ENCODE data around the gene SNIP1. TPM values are rescaled to one million over a fixed set of nuclear protein-coding genes. Genes with fewer than 3 reads are reported as not detected.

Gene SNIP1
- 1 to 10 TPM; 5.2 to 9.2 (median 6.5) TPM for total RNA-seq

DNA sequence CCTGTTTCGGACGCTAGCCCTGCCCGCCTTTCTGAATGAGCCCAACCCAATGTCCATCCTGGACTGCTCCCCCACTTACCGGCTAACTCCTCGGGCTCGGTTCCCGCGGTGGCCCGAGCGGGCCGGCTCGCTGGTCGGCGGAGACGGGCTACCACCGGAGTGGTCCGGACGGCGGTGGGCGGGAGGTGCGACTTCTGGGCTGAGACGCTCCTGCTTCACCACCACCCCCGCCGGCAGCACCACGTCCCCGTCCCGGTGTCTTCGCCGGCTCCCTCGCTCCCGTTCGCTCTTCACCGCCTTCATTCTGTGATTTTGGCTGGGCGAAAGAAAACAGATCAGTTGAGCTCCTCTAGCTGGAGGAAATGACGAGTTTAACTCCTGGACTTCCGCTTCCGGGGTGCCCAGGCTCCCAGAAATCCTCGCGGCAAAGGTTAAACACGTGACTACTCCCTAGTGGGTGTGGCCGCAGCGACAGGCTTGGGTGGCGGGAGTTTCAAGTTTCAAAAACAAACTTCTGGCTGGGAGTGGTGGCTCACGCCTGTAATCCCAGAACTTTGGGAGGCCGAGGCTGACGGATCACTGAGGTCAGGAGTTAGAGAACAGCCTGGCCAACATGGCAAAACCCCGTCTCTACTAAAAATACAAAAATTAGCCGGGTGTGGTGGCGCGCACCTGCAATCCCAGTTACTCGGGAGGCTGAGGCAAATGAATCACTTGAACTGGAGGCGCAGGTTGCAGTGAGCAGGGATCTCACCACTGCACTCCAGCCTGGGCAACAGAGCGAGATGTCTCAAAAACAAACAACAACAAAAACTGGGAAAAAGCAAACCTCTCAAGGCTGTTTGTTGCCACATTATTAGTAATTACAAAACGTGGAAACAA, at the start of gene SNIP1:
Gene SNIP1, minus strand, starts transcription at position 367 of the 882 bp plus-strand sequence. Its CDS starts 64 bp downstream, at position 303.
- in situ Hi-C loops (cut with MboI; ENCODE audit: low sequenced_read_pairs in 4 of 4) (no loop called here), intact Hi-C loops (cut with DNase I; ENCODE audit: low total_unique reads) (loop anchor here (1.0 to 5.0 kb wide), 4 partner anchors 40 to 137 kb away; partner anchors contain the start of genes GNL2 and MEAF6)
- Histone ChIP-seq H3K9me3 (no peaks in the 10 kb centered on the region), H3K4me3 (peak within 1 kb of the TSS; percentile 71 to 100 (median 92)), H3K4me1 (peaks cover 17 to 21% of the 10 kb centered on the region in 2 donors), H3K27me3 (no peaks in the 10 kb centered on the region), H3K27ac (peak within 1 kb of the TSS; percentile 83 to 94 (median 88)), H3K36me3 (peaks cover 0 to 16% of the 10 kb centered on the region in 2 donors)
- TF ChIP-seq, protein P1, sequence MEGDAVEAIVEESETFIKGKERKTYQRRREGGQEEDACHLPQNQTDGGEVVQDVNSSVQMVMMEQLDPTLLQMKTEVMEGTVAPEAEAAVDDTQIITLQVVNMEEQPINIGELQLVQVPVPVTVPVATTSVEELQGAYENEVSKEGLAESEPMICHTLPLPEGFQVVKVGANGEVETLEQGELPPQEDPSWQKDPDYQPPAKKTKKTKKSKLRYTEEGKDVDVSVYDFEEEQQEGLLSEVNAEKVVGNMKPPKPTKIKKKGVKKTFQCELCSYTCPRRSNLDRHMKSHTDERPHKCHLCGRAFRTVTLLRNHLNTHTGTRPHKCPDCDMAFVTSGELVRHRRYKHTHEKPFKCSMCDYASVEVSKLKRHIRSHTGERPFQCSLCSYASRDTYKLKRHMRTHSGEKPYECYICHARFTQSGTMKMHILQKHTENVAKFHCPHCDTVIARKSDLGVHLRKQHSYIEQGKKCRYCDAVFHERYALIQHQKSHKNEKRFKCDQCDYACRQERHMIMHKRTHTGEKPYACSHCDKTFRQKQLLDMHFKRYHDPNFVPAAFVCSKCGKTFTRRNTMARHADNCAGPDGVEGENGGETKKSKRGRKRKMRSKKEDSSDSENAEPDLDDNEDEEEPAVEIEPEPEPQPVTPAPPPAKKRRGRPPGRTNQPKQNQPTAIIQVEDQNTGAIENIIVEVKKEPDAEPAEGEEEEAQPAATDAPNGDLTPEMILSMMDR (IDR thresholded peaks at IDR 0.05 in 4 of 5, conservative IDR thresholded peaks at IDR 0.05 in 1 of 5): no peak
- peak; percentile 65 to 81 for TF ChIP-seq POLR2A (IDR thresholded peaks at IDR 0.05)
- peak; percentile 91 to 92 for DNase-seq
- peak; percentile 98 for ATAC-seq

DNA sequence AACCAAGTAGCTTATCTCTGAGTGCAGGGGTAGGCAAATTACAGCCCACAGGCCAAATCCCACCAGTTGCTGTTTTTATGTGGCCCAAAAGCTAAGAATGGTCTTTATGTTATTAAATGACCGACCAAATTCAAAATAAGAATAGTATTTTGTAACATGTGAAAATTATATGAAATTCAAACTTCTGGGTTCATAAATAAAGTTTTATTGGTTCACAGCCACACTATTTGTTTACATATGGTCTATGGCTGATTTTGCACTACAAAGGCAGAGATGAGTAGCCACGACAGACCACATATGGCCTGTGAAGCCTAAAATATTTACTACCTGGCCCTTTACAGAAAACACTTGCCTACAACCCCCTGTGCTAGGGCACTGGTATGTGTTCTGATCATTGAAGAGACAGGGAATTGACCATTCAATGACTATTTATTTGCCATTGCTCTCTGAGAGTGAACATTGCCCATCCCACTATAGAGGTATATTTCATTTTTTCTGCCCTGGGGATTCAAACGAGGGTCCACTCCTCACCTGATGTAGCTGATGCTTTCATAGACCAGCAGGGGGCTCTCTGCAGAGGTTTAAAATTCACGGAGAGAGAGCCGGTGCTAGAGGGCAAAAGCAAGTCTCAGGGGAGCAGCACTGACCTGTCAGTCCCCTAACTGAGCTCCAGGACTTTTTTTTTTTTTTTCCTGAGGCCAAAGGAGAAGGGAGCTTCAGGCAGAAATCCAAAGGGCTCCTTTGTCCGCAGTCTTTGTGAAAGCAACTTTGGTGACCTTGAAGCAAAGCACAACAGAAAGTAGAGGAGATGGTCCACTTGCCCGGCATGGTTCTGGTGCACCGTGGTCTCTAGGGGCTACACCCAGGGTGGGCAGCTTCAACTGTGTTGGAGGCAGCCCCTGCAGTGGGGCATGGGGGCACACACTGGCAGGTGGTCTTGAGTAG, 48.9 kb upstream of the SNIP1 start:
- Histone ChIP-seq H3K4me3 (no peak overlapping the region), H3K4me1 (no peaks in the 10 kb centered on the region), H3K36me3 (no peaks in the 10 kb centered on the region), H3K27ac (no peak overlapping the region), H3K9me3 (no peaks in the 10 kb centered on the region), H3K27me3 (peaks cover 0 to 5% (median 0%) of the 10 kb centered on the region in 3 donors)
- ATAC-seq: no peak
- no peak for DNase-seq
- no peak for TF ChIP-seq POLR2A (IDR thresholded peaks at IDR 0.05)
- TF ChIP-seq, protein P1 (IDR thresholded peaks at IDR 0.05 in 4 of 5, conservative IDR thresholded peaks at IDR 0.05 in 1 of 5): peak in 2 of 5 experiments; percentile 33 to 51
- intact Hi-C loops (cut with DNase I; ENCODE audit: low total_unique reads) (no loop called here), in situ Hi-C loops (cut with MboI; ENCODE audit: low sequenced_read_pairs in 4 of 4) (loop anchor here in 1 of 4 donors (5.0 to 25.0 kb wide), 2 partner anchors 79 to 1234 kb away; no protein-coding TSS in a partner anchor)

GRCh38 chr1:37601441-37601840, 47.3 kb upstream of the SNIP1 start:
- Histone ChIP-seq H3K36me3 (no peaks in the 10 kb centered on the region), H3K27me3 (no peaks in the 10 kb centered on the region), H3K27ac (no peak overlapping the region), H3K4me1 (peaks cover under 1 to 2% of the 10 kb centered on the region in 2 donors), H3K4me3 (no peak overlapping the region), H3K9me3 (no peaks in the 10 kb centered on the region)
- TF ChIP-seq, protein P1 (IDR thresholded peaks at IDR 0.05 in 4 of 5, conservative IDR thresholded peaks at IDR 0.05 in 1 of 5): no peak
- TF ChIP-seq POLR2A (IDR thresholded peaks at IDR 0.05): no peak
- intact Hi-C loops (cut with DNase I; ENCODE audit: low total_unique reads): no loop called here
- ATAC-seq (no peak), DNase-seq (no peak)
- in situ Hi-C loops (cut with MboI; ENCODE audit: low sequenced_read_pairs in 4 of 4): loop anchor here in 1 of 4 donors (5.0 to 25.0 kb wide), 2 partner anchors 81 to 1236 kb away; no protein-coding TSS in a partner anchor

DNA sequence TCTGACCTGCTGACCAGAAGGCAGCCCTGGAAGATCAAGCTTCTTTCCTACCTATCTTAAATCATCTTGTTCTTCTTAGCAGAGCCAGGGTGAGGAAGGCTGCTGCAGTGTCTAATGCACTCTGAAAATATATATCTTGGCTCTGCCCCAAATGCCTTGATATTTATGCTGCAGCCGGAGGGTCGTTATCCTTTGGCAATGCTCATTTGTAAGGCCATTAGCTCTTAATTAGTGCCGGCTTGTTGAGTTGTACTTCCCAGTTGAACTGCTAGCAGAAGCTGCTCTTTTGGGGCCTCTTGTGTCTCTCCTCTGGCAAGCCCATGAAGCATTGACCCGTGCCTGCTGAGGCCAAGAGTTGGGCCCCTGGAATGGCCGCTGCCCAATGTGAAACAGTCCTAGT, 45.8 kb upstream of the SNIP1 start:
- Histone ChIP-seq H3K4me1 (peaks cover 7 to 11% of the 10 kb centered on the region in 2 donors), H3K27me3 (no peaks in the 10 kb centered on the region), H3K9me3 (no peaks in the 10 kb centered on the region), H3K27ac (no peak overlapping the region), H3K36me3 (no peaks in the 10 kb centered on the region), H3K4me3 (no peak overlapping the region)
- intact Hi-C loops (cut with DNase I; ENCODE audit: low total_unique reads) (loop anchor here (5.0 kb wide), 1 partner anchor 143 kb away; no protein-coding TSS in a partner anchor), in situ Hi-C loops (cut with MboI; ENCODE audit: low sequenced_read_pairs in 4 of 4) (loop anchor here in 3 of 4 donors (5.0 to 25.0 kb wide), 5 partner anchors 43 to 1237 kb away; partner anchors contain the start of genes DNALI1 (in 1 of the 3) and ZC3H12A (in 1 of the 3))
- TF ChIP-seq, protein P1 (IDR thresholded peaks at IDR 0.05 in 4 of 5, conservative IDR thresholded peaks at IDR 0.05 in 1 of 5): no peak
- TF ChIP-seq POLR2A (IDR thresholded peaks at IDR 0.05): no peak
- DNase-seq (no peak), ATAC-seq (no peak)

All from gastrocnemius medialis (tissue), 4 donors.